Parathyroid adenoma (tissue), 2 donors: ENCODE measurements around the gene CLCN2.
A peak's percentile ranks its signal among the peaks of the same experiment; 100 is the strongest.

ENCODE experiments used
- H2AFZ ChIP-seq: fragments of 300-600 bp; sonication (generic); one replicate; pipeline ENCODE4 v1.7.0; 2017; ENCODE audit warnings: antibody characterized with exemption, mild to moderate bottlenecking
- H3K27ac ChIP-seq: fragments of 300-600 bp; sonication (generic); one replicate; pipeline ENCODE4 v1.7.0; 2017
- H3K27me3 ChIP-seq: fragments of 300-600 bp; sonication (generic); one replicate; pipeline ENCODE4 v1.7.0; 2017; ENCODE audit warnings: low read length; ENCODE audit not compliant: control insufficient read depth, insufficient read depth
- H3K36me3 ChIP-seq: fragments of 300-600 bp; sonication (generic); one replicate; pipeline ENCODE4 v1.7.0; 2017; ENCODE audit warnings: low read length; ENCODE audit not compliant: control insufficient read depth, insufficient read depth
- H3K4me1 ChIP-seq: fragments of 300-600 bp; sonication (generic); one replicate; pipeline ENCODE4 v1.7.0; 2017; ENCODE audit warnings: control low read depth
- H3K4me2 ChIP-seq: fragments of 300-600 bp; sonication (generic); one replicate; pipeline ENCODE4 v1.7.0; 2017; ENCODE audit warnings: low read length
- H3K4me3 ChIP-seq: fragments of 300-600 bp; sonication (generic); one replicate; pipeline ENCODE4 v1.7.0; 2017; ENCODE audit warnings: low read depth, low read length
- H3K79me2 ChIP-seq: fragments of 300-600 bp; sonication (generic); one replicate; pipeline ENCODE4 v1.7.0; 2017; ENCODE audit warnings: control low read depth
- H3K9ac ChIP-seq: fragments of 300-600 bp; sonication (generic); one replicate; pipeline ENCODE4 v1.7.0; 2017; ENCODE audit warnings: mild to moderate bottlenecking
- H3K9me3 ChIP-seq: fragments of 300-600 bp; sonication (generic); one replicate; pipeline ENCODE4 v1.7.0; 2017; ENCODE audit warnings: low read length; ENCODE audit not compliant: control insufficient read depth
- CTCF ChIP-seq: fragments of 300-600 bp; sonication (generic); IDR thresholded peaks from one replicate; pipeline ENCODE4 v1.7.0; 2017; ENCODE audit warnings: antibody characterized with exemption, mild to moderate bottlenecking
- donor health status: primary hyperparathyroidism.

The CLCN2 gene

GRCh38 chr3:184307915-184308314 is 53.5 kb downstream of the CLCN2 start:
- Histone ChIP-seq H3K36me3 (no peaks in the 10 kb centered on the region), H2AFZ (no peak overlapping the region), H3K9me3 (no peaks in the 10 kb centered on the region), H3K27me3 (no peaks in the 10 kb centered on the region), H3K27ac (no peak overlapping the region), H3K4me2 (no peak overlapping the region), H3K79me2 (no peaks in the 10 kb centered on the region), H3K9ac (no peak overlapping the region), H3K4me1 (peaks cover 4% of the 10 kb centered on the region), H3K4me3 (no peak overlapping the region)
- TF ChIP-seq CTCF: no peak

- no peaks in the 10 kb centered on the region for H3K36me3 ChIP-seq
- no peak overlapping the region for H3K27ac ChIP-seq
- H3K9ac ChIP-seq: no peak overlapping the region
- peaks cover 4% of the 10 kb centered on the region for H3K4me1 ChIP-seq
- TF ChIP-seq CTCF: no peak
- no peaks in the 10 kb centered on the region for H3K27me3 ChIP-seq
- no peak overlapping the region for H3K4me2 ChIP-seq
- peaks cover 2% of the 10 kb centered on the region for H3K79me2 ChIP-seq
- H2AFZ ChIP-seq: no peak overlapping the region
- no peaks in the 10 kb centered on the region for H3K9me3 ChIP-seq
- H3K4me3 ChIP-seq: no peak overlapping the region
These were observed 54.9 kb downstream of the CLCN2 start for GRCh38 chr3:184306341-184306972.

- Histone ChIP-seq H3K27ac (no peak overlapping the region), H3K79me2 (peaks cover 7% of the 10 kb centered on the region), H3K9me3 (no peaks in the 10 kb centered on the region), H3K4me2 (no peak overlapping the region), H3K27me3 (no peaks in the 10 kb centered on the region), H3K4me1 (peaks cover 4% of the 10 kb centered on the region), H3K4me3 (no peak overlapping the region), H3K9ac (no peak overlapping the region), H2AFZ (no peak overlapping the region), H3K36me3 (no peaks in the 10 kb centered on the region)
- TF ChIP-seq CTCF: peak; percentile 46
These were observed 55.8 kb downstream of the CLCN2 start for GRCh38 chr3:184305577-184305976.

GRCh38 chr3:184300378-184300720 is 61.1 kb downstream of the CLCN2 start:
- Histone ChIP-seq H3K9me3 (no peaks in the 10 kb centered on the region), H3K27me3 (no peaks in the 10 kb centered on the region), H3K27ac (no peak overlapping the region), H2AFZ (no peak overlapping the region), H3K4me3 (peak overlapping the region; percentile 84), H3K4me1 (peaks cover 8% of the 10 kb centered on the region), H3K79me2 (peaks cover 20% of the 10 kb centered on the region), H3K36me3 (no peaks in the 10 kb centered on the region), H3K4me2 (peak overlapping the region; percentile 82), H3K9ac (no peak overlapping the region)
- no peak for TF ChIP-seq CTCF
